Measurements from ENCODE around the gene BRWD1. TPM values are rescaled to one million over a fixed set of nuclear protein-coding genes. Genes with fewer than 3 reads are reported as not detected.

The BRWD1 gene
- total RNA-seq, 2 donors from 2014 or later, result 71.9 to 81.6 TPM

DNA sequence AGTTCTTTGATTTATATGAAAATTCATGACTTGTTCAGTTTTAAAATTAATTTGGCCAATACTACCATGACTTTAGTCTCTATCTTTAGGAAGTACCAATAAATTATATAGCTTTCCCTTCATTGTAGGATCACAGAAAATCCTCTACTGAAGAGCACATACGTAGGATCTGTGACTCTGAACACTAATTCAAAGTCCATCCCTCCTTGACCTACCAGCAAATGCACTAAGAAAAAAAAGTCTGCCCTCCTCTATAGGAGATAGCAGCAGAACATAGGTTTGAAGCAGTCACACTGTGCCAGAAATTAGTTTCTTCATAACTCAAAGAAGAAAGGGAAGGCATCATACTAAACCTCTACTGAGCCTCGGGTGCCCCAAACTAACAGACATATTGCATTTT, 16.5 kb downstream of the BRWD1 start:
- ATAC-seq (no peak), DNase-seq (no peak)
- Mint-ChIP-seq H3K4me3 (no peak overlapping the region), H3K4me1 (peaks cover 21% of the 10 kb centered on the region), H3K36me3 (ENCODE audit: low read depth) (peaks cover 2% of the 10 kb centered on the region), H3K27ac (peak overlapping the region; percentile 4), H3K27me3 (no peaks in the 10 kb centered on the region)
- peaks cover 4% of the 10 kb centered on the region for H3K9me3 ChIP-seq (ENCODE audit: control insufficient read depth, low read length, poor library complexity, severe bottlenecking)

DNA sequence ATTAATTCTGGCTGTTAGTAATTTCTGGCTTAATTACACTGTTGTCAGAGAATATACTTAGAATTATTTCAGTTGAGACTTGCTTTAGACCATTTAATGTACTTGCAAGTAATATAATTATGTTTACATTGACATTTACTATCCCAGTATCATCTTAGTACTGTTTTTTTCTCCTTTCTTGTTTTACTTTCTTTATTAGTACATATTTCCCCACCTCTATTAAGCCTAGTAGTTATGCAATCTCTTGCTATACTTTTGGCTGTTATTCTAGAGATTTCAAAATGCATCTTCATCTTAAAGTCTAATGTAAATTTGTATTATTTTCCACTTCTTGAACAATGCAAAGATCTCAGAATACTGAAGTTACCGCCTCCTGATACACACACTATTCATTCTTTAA, 24.4 kb downstream of the BRWD1 start:
- Mint-ChIP-seq H3K36me3 (ENCODE audit: low read depth) (peaks cover 7% of the 10 kb centered on the region), H3K27me3 (no peaks in the 10 kb centered on the region), H3K27ac (peak overlapping the region; percentile 32), H3K4me3 (no peak overlapping the region), H3K4me1 (peaks cover 11% of the 10 kb centered on the region)
- no peaks in the 10 kb centered on the region for H3K9me3 ChIP-seq (ENCODE audit: control insufficient read depth, low read length, poor library complexity, severe bottlenecking)
- DNase-seq, result no peak
- ATAC-seq, result no peak

DNA sequence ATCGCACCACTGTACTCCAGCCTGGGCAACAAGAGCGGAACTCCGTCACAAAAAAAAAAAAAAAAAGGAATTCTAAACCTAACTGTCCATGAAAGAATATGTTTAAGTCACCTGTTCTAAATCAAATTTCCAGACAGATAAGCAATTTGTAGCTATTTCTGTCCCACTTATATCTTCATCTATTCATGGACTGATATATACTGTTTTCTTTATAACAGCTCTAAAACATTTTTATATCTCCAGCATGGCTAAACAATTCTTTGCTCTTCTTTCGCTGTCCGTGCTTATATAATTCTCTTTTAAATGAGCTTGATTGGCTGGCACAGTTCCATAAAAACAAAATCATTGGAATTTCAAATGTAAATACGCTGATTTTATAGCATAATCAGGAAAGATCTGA, 30.5 kb downstream of the BRWD1 start:
- no peak for ATAC-seq
- peaks cover 9% of the 10 kb centered on the region for H3K36me3 Mint-ChIP-seq (ENCODE audit: low read depth)
- H3K4me1 Mint-ChIP-seq, result peaks cover 21% of the 10 kb centered on the region

GRCh38 chr21:39281853-39282252, 31.6 kb downstream of the BRWD1 start:
- H3K27me3 Mint-ChIP-seq, result no peaks in the 10 kb centered on the region
- no peak overlapping the region for H3K27ac Mint-ChIP-seq
- H3K4me3 Mint-ChIP-seq, result no peak overlapping the region
- no peaks in the 10 kb centered on the region for H3K9me3 ChIP-seq (ENCODE audit: control insufficient read depth, low read length, poor library complexity, severe bottlenecking)
- no peak for DNase-seq
- H3K4me1 Mint-ChIP-seq, result peaks cover 17% of the 10 kb centered on the region
- peaks cover 5% of the 10 kb centered on the region for H3K36me3 Mint-ChIP-seq (ENCODE audit: low read depth)
- ATAC-seq, result no peak

More for the DNA sequence above, 30.5 kb downstream of the BRWD1 start:
- Mint-ChIP-seq H3K4me3 (no peak overlapping the region), H3K27ac (peak overlapping the region; percentile 4), H3K27me3 (no peaks in the 10 kb centered on the region)
- H3K9me3 ChIP-seq (ENCODE audit: control insufficient read depth, low read length, poor library complexity, severe bottlenecking), result no peaks in the 10 kb centered on the region
- no peak for DNase-seq

DNA sequence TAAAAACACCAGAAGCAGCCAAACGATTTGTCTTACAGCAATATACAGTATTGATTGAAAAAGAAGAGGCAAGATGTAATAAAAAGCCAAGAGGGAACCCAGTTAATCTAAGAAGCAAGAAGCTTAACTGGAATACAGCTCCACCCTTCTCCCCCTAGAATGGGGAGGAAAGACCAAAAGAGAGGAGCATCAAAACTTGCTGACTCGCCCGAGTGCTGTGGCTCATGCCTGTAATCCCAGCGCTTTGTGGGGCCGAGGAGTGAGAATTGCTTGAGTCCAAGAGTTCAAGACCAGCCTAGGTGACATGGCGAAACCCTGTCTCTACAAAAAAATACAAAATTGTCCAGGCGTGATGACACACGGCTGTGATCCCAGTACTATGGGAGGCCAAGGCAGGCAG, 32.2 kb downstream of the BRWD1 start:
- no peak for DNase-seq
- Mint-ChIP-seq H3K27ac (peak overlapping the region; percentile 56), H3K27me3 (no peaks in the 10 kb centered on the region), H3K36me3 (ENCODE audit: low read depth) (peaks cover 5% of the 10 kb centered on the region), H3K4me3 (no peak overlapping the region), H3K4me1 (peaks cover 16% of the 10 kb centered on the region)
- H3K9me3 ChIP-seq (ENCODE audit: control insufficient read depth, low read length, poor library complexity, severe bottlenecking), result no peaks in the 10 kb centered on the region
- ATAC-seq, result no peak

DNA sequence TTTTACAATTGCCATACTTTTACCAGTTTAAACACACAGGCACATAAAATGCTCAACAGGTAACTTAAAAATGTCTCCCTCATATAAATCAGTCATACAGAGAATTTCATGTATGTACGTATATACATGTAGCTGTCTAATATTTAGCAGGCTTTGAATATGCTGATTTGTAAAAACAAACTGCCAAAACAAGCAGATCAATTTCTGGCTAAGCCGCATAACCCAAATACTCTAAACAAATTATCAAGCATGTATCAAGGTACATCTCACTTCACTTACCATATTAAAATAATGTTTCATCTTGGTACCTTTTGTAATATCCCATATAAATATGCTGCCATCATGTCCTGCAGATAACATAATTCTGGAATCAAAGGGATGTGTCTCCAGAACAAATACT, 43.8 kb downstream of the BRWD1 start:
- no peak for DNase-seq
- Mint-ChIP-seq H3K4me1 (peaks cover 6% of the 10 kb centered on the region), H3K4me3 (no peak overlapping the region), H3K27ac (no peak overlapping the region), H3K27me3 (no peaks in the 10 kb centered on the region), H3K36me3 (ENCODE audit: low read depth) (peaks cover 10% of the 10 kb centered on the region)
- H3K9me3 ChIP-seq (ENCODE audit: control insufficient read depth, low read length, poor library complexity, severe bottlenecking), result no peaks in the 10 kb centered on the region
- ATAC-seq, result no peak

DNA sequence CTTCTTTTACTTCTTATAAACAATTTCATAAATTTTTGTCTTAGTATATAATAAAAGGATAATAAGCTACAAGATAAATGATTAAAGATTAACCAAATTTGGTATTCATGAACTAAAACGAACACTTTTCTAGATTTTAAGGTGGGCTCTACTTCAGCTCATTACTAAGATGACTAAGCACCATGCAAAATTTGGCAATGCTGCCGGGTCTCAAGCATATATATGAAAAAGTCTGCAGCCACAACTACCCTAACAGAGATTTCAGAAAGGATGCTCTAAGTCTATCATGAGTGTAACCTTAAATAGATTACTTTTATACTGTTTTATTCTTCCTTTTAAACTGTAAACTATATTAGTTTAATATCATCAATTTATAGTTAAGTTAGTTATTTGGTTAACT, 47.8 kb downstream of the BRWD1 start:
- no peaks in the 10 kb centered on the region for H3K27me3 Mint-ChIP-seq
- DNase-seq, result no peak
- H3K27ac Mint-ChIP-seq, result no peak overlapping the region
- H3K4me1 Mint-ChIP-seq, result peaks cover 7% of the 10 kb centered on the region
- H3K9me3 ChIP-seq (ENCODE audit: control insufficient read depth, low read length, poor library complexity, severe bottlenecking), result no peaks in the 10 kb centered on the region
- no peak for ATAC-seq
- peaks cover 6% of the 10 kb centered on the region for H3K36me3 Mint-ChIP-seq (ENCODE audit: low read depth)
- no peak overlapping the region for H3K4me3 Mint-ChIP-seq

DNA sequence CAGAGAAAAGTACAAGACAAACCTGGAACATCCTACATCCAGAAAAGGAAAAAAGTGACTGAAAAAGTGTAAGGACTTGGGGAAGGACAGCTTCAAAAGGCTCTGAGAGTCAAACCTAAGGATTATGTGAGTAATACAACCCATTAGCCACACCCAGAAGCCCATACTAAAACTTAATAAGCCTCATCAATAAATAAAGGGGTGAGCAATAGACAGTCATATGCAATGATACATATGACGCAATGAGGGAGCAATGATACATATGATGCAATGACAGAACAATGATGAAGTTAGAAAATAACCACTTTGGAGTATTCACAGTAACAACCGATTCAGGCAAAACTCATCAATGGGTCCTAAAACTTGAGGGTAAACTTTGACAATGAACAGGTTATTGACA, 50.1 kb downstream of the BRWD1 start:
- no peaks in the 10 kb centered on the region for H3K9me3 ChIP-seq (ENCODE audit: control insufficient read depth, low read length, poor library complexity, severe bottlenecking)
- Mint-ChIP-seq H3K36me3 (ENCODE audit: low read depth) (peaks cover 4% of the 10 kb centered on the region), H3K27me3 (no peaks in the 10 kb centered on the region), H3K4me1 (peaks cover 6% of the 10 kb centered on the region), H3K4me3 (no peak overlapping the region), H3K27ac (no peak overlapping the region)
- DNase-seq, result no peak
- no peak for ATAC-seq

DNA sequence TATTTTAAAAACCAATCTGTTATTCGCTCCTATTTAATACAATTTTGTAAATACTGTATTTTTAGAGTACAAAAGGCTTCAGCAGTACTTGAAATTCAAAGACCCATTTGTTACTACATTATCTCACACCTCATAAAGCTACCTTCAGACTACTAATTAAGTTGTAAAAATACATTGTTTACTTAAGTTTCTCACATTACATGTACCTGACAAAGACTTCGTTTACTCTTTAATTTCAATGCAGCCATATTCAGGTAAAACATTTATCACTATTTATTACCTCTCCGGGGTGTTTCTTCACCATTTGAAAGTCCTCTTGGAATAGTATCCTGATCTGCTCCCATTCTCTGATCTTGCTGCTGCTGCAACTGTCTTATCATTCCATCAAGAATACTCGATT, 55.2 kb downstream of the BRWD1 start:
- DNase-seq, result no peak
- H3K4me1 Mint-ChIP-seq, result peaks cover 7% of the 10 kb centered on the region
- H3K27ac Mint-ChIP-seq, result peak overlapping the region; percentile 29
- H3K27me3 Mint-ChIP-seq, result no peaks in the 10 kb centered on the region
- no peak for ATAC-seq
- H3K9me3 ChIP-seq (ENCODE audit: control insufficient read depth, low read length, poor library complexity, severe bottlenecking), result no peaks in the 10 kb centered on the region
- peaks cover 4% of the 10 kb centered on the region for H3K36me3 Mint-ChIP-seq (ENCODE audit: low read depth)
- H3K4me3 Mint-ChIP-seq, result no peak overlapping the region

DNA sequence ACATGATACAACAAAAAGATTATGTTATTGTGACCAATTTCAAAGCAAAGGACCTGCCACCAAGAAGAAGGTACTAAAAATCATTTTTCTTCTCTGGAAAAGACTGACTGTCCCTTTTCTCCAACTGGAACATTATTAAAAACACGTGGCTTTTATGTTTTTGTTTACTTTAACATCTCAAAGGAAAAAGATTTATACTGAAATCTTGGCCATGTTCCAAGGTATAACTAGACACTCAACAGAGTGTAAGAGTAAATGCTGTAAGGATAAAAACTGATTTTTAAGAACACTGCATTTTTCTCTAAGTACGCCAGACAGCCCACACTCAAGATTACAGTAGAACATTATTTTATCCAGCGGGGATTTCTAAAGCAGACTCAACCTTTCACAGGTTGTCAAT, 62.1 kb downstream of the BRWD1 start:
- Mint-ChIP-seq H3K36me3 (ENCODE audit: low read depth) (no peaks in the 10 kb centered on the region), H3K4me3 (no peak overlapping the region), H3K27ac (no peak overlapping the region), H3K4me1 (peaks cover 2% of the 10 kb centered on the region), H3K27me3 (no peaks in the 10 kb centered on the region)
- DNase-seq (no peak), ATAC-seq (no peak)
- H3K9me3 ChIP-seq (ENCODE audit: control insufficient read depth, low read length, poor library complexity, severe bottlenecking), result no peaks in the 10 kb centered on the region

DNA sequence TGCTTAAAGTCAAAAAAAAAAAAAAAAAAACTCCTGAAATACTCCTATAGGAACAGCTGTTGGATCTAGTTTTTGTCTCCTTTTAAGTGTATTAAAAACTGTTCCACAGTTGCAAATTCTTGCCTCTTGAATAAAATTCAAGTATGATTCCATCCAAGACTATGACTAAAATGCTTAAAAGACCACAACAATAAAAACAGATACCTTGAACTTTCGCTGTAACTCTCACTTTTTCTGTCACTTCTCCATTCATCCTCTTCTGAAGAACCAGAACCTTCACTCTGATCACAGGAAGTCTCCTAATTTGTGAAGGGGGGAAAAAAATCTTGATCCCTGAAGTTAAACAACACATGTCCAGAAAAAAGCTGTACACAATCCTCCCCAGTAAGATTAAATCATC, 75.2 kb downstream of the BRWD1 start:
- no peak for DNase-seq
- no peaks in the 10 kb centered on the region for H3K9me3 ChIP-seq (ENCODE audit: control insufficient read depth, low read length, poor library complexity, severe bottlenecking)
- no peak overlapping the region for H3K4me3 Mint-ChIP-seq
- peaks cover 23% of the 10 kb centered on the region for H3K4me1 Mint-ChIP-seq
- H3K27me3 Mint-ChIP-seq, result no peaks in the 10 kb centered on the region
- no peak for ATAC-seq
- H3K27ac Mint-ChIP-seq, result peak overlapping the region; percentile 79
- H3K36me3 Mint-ChIP-seq (ENCODE audit: low read depth), result peaks cover 14% of the 10 kb centered on the region

DNA sequence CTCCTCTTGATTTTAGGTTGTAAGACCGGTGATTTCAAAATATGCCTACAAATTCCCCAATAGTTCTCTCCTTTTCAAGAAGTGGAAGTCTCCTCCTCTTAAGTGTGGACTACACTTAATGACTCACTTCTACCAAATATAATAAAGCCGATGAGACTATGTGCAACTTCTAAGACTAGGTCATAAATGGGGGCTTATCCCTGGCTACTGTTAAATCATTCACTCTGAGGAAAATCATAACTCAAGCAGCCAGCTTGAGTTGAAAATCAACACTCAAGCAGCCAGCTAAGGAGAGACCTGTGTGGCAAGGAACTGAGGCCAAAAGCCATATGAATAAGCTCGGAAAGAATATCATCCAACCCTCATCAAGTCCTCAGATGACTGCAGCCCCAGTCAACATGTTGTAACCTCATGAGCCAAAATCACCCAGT, 80.6 kb downstream of the BRWD1 start:
- H3K27me3 Mint-ChIP-seq, result no peaks in the 10 kb centered on the region
- no peak overlapping the region for H3K27ac Mint-ChIP-seq
- no peak overlapping the region for H3K4me3 Mint-ChIP-seq
- no peaks in the 10 kb centered on the region for H3K9me3 ChIP-seq (ENCODE audit: control insufficient read depth, low read length, poor library complexity, severe bottlenecking)
- H3K36me3 Mint-ChIP-seq (ENCODE audit: low read depth), result peaks cover 10% of the 10 kb centered on the region
- ATAC-seq (no peak), DNase-seq (no peak)
- H3K4me1 Mint-ChIP-seq, result peaks cover 16% of the 10 kb centered on the region

GRCh38 chr21:39224930-39225329, 88.5 kb downstream of the BRWD1 start:
- ATAC-seq, result no peak
- Mint-ChIP-seq H3K27me3 (no peaks in the 10 kb centered on the region), H3K36me3 (ENCODE audit: low read depth) (peaks cover 10% of the 10 kb centered on the region), H3K4me3 (no peak overlapping the region), H3K4me1 (peaks cover 11% of the 10 kb centered on the region), H3K27ac (no peak overlapping the region)
- no peak for DNase-seq
- H3K9me3 ChIP-seq (ENCODE audit: control insufficient read depth, low read length, poor library complexity, severe bottlenecking), result no peaks in the 10 kb centered on the region

GRCh38 chr21:39221997-39222486, 91.4 kb downstream of the BRWD1 start:
- H3K4me3 Mint-ChIP-seq, result no peak overlapping the region
- no peaks in the 10 kb centered on the region for H3K9me3 ChIP-seq (ENCODE audit: control insufficient read depth, low read length, poor library complexity, severe bottlenecking)
- DNase-seq, result no peak
- peaks cover 13% of the 10 kb centered on the region for H3K4me1 Mint-ChIP-seq
- ATAC-seq, result no peak
- H3K27me3 Mint-ChIP-seq, result no peaks in the 10 kb centered on the region
- peaks cover 10% of the 10 kb centered on the region for H3K36me3 Mint-ChIP-seq (ENCODE audit: low read depth)
- peak overlapping the region; percentile 37 for H3K27ac Mint-ChIP-seq
